ENCODE results near the gene FCMR. TPM values are rescaled to one million over a fixed set of nuclear protein-coding genes. Genes with fewer than 3 reads are reported as not detected.

FCMR gene
- total RNA-seq, 1 donor from 2014 or later: 14.1 TPM

- Mint-ChIP-seq H3K36me3 (ENCODE audit: low read depth) (peaks cover 14% of the 10 kb centered on the region), H3K4me3 (ENCODE audit: low read depth) (no peak overlapping the region), H3K27me3 (ENCODE audit: low read depth) (no peaks in the 10 kb centered on the region), H3K9me3 (no peaks in the 10 kb centered on the region), H3K27ac (no peak overlapping the region), H3K4me1 (ENCODE audit: low read depth) (peaks cover 32% of the 10 kb centered on the region)
- no peak for DNase-seq (ENCODE audit: low spot score)
- intact Hi-C loops (cut with micrococcal nuclease): no loop called here
Observed at GRCh38 chr1:206898915-206899431, 22.8 kb downstream of the FCMR start.

DNA sequence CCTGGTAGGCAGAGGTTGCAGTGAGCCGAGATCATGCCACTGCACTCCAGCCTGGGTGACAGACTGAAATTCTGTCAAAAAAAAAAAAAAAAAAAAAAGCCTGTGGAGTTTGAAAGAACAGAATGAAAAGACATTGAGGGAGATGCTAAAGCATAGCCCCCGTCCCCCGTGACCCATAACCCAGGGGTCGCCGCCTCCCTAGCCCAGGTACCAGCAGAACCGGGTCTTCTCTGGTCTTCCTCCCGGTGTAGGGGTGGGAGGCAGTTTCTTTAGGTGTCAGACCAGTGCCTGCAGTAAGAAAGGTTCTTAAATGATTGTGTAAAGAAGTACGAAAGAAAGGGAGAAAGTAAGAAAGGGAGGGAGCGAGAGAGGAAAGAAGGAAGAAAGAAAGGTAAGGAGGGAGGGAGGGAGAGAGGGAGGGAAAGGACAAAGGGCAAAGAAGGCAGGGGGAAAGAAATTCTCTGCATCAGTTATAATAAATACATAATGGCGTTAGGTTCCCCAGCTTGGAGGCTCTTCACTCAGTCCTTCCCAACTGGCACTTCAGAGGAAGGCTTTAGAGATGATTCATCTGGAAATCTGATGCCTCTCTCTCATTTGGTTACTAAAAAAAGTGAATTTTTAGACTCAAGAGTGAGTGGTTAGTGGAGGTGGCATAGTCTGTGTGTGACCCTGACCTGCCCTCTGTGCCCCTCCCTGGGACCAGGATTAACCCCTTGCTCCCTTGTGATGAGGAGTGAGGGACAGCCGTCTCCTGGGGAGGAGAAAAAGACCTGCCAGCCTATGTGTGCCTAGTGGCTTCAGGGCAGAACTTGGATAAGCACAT, 23.4 kb downstream of the FCMR start:
- Mint-ChIP-seq H3K27me3 (ENCODE audit: low read depth) (no peaks in the 10 kb centered on the region), H3K4me1 (ENCODE audit: low read depth) (peaks cover 35% of the 10 kb centered on the region), H3K27ac (no peak overlapping the region), H3K9me3 (no peaks in the 10 kb centered on the region), H3K4me3 (ENCODE audit: low read depth) (no peak overlapping the region), H3K36me3 (ENCODE audit: low read depth) (peaks cover 8% of the 10 kb centered on the region)
- intact Hi-C loops (cut with micrococcal nuclease): no loop called here
- DNase-seq (ENCODE audit: low spot score): no peak

- peaks cover 44% of the 10 kb centered on the region for H3K4me1 Mint-ChIP-seq (ENCODE audit: low read depth)
- no peaks in the 10 kb centered on the region for H3K27me3 Mint-ChIP-seq (ENCODE audit: low read depth)
- H3K4me3 Mint-ChIP-seq (ENCODE audit: low read depth): peak within 1 kb of the TSS; percentile 43
- no peaks in the 10 kb centered on the region for H3K36me3 Mint-ChIP-seq (ENCODE audit: low read depth)
- peak within 1 kb of the TSS; percentile 53 for H3K27ac Mint-ChIP-seq
- no peaks in the 10 kb centered on the region for H3K9me3 Mint-ChIP-seq
- no peak for DNase-seq (ENCODE audit: low spot score)
- intact Hi-C loops (cut with micrococcal nuclease): loop anchor here (2.0 kb wide), 2 partner anchors 14 to 26 kb away; no protein-coding TSS in a partner anchor
Observed at GRCh38 chr1:206897175-206897574, 24.6 kb downstream of the FCMR start, which contains the start of gene IL24. Gene IL24, plus strand, starts transcription at chr1:206897443. Its CDS starts 390 bp downstream, at chr1:206897833.

GRCh38 chr1:206896261-206896660, 25.5 kb downstream of the FCMR start:
- H3K27me3 Mint-ChIP-seq (ENCODE audit: low read depth): no peaks in the 10 kb centered on the region
- no peaks in the 10 kb centered on the region for H3K36me3 Mint-ChIP-seq (ENCODE audit: low read depth)
- DNase-seq (ENCODE audit: low spot score): no peak
- H3K4me1 Mint-ChIP-seq (ENCODE audit: low read depth): peaks cover 53% of the 10 kb centered on the region
- H3K4me3 Mint-ChIP-seq (ENCODE audit: low read depth): no peak overlapping the region
- H3K9me3 Mint-ChIP-seq: no peaks in the 10 kb centered on the region
- H3K27ac Mint-ChIP-seq: no peak overlapping the region
- intact Hi-C loops (cut with micrococcal nuclease): loop anchor here (2.0 kb wide), 2 partner anchors 15 to 27 kb away; no protein-coding TSS in a partner anchor

- intact Hi-C loops (cut with micrococcal nuclease): loop anchor here (2.0 kb wide), 2 partner anchors 15 to 27 kb away; no protein-coding TSS in a partner anchor
- no peaks in the 10 kb centered on the region for H3K9me3 Mint-ChIP-seq
- no peaks in the 10 kb centered on the region for H3K36me3 Mint-ChIP-seq (ENCODE audit: low read depth)
- DNase-seq (ENCODE audit: low spot score): no peak
- no peaks in the 10 kb centered on the region for H3K27me3 Mint-ChIP-seq (ENCODE audit: low read depth)
- no peak overlapping the region for H3K4me3 Mint-ChIP-seq (ENCODE audit: low read depth)
- H3K27ac Mint-ChIP-seq: no peak overlapping the region
- peaks cover 56% of the 10 kb centered on the region for H3K4me1 Mint-ChIP-seq (ENCODE audit: low read depth)
Observed at GRCh38 chr1:206895837-206896242, 25.9 kb downstream of the FCMR start.

- Mint-ChIP-seq H3K27ac (no peak overlapping the region), H3K9me3 (no peaks in the 10 kb centered on the region), H3K36me3 (ENCODE audit: low read depth) (no peaks in the 10 kb centered on the region), H3K4me1 (ENCODE audit: low read depth) (peaks cover 59% of the 10 kb centered on the region), H3K27me3 (ENCODE audit: low read depth) (no peaks in the 10 kb centered on the region), H3K4me3 (ENCODE audit: low read depth) (no peak overlapping the region)
- no peak for DNase-seq (ENCODE audit: low spot score)
- intact Hi-C loops (cut with micrococcal nuclease): no loop called here
Observed at GRCh38 chr1:206895325-206895724, 26.4 kb downstream of the FCMR start.

DNA sequence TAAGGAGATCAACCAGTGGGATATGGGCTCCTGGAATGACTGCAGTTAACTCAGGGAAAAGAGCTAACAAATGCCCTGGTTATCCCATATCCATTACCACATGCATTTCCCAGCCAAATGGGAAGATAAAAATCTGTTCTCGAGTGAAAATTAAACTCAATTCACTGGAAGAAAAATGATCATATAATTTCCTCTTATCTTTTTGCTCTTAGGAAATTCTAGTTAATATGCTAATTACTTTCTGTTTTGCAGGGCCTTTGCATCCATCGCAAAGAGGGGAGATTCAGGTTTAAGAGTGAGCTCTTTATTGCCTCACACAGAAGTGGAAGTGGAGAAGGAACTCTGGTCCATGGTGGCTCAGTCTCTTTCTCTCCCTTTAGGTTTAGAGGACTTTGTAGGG, 28.4 kb downstream of the FCMR start:
- H3K4me1 Mint-ChIP-seq (ENCODE audit: low read depth): peaks cover 70% of the 10 kb centered on the region
- intact Hi-C loops (cut with micrococcal nuclease): no loop called here

DNA sequence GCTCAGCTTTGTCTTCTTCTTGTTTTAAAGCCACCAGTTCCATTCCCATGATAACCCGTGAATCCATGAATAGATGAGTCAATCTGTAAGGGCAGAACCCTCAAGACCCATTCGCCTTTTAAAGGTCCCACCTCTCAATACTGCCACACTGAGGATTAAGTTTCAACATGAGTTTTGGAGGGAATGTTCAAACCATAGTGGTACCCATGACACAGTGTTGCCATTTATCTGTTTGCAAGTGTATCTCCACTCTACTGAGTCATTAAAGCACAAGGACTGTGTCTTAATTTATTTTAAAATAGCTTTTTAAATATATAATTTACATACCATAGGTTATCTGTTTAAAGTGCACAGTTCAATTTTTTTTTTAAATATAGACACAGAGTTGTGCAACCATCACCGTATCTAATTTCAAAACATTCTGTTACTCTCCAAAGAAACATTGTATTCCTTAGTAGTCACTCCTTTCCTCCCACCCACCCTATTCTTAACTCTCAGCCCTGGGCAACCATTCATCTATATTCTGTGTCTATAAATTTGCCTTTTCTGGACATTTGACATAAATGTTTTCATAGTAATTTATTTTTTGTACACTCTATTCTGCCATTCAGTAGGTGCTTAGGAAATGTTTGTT, 29.3 kb downstream of the FCMR start:
- Mint-ChIP-seq H3K27ac (no peak overlapping the region), H3K36me3 (ENCODE audit: low read depth) (peaks cover 6% of the 10 kb centered on the region), H3K27me3 (ENCODE audit: low read depth) (peaks cover under 1% of the 10 kb centered on the region), H3K4me3 (ENCODE audit: low read depth) (no peak overlapping the region), H3K9me3 (no peaks in the 10 kb centered on the region), H3K4me1 (ENCODE audit: low read depth) (peaks cover 72% of the 10 kb centered on the region)
- no peak for DNase-seq (ENCODE audit: low spot score)
- intact Hi-C loops (cut with micrococcal nuclease): no loop called here

More for the DNA sequence above, 28.4 kb downstream of the FCMR start:
- no peak for DNase-seq (ENCODE audit: low spot score)
- peaks cover 6% of the 10 kb centered on the region for H3K36me3 Mint-ChIP-seq (ENCODE audit: low read depth)
- H3K9me3 Mint-ChIP-seq: no peaks in the 10 kb centered on the region
- H3K4me3 Mint-ChIP-seq (ENCODE audit: low read depth): no peak overlapping the region
- H3K27ac Mint-ChIP-seq: peak overlapping the region; percentile 21
- H3K27me3 Mint-ChIP-seq (ENCODE audit: low read depth): no peaks in the 10 kb centered on the region

GRCh38 chr1:206891412-206891811, 30.3 kb downstream of the FCMR start:
- intact Hi-C loops (cut with micrococcal nuclease): no loop called here
- DNase-seq (ENCODE audit: low spot score): no peak
- H3K9me3 Mint-ChIP-seq: no peaks in the 10 kb centered on the region
- H3K27ac Mint-ChIP-seq: no peak overlapping the region
- peaks cover 8% of the 10 kb centered on the region for H3K27me3 Mint-ChIP-seq (ENCODE audit: low read depth)
- no peak overlapping the region for H3K4me3 Mint-ChIP-seq (ENCODE audit: low read depth)
- H3K36me3 Mint-ChIP-seq (ENCODE audit: low read depth): peaks cover 6% of the 10 kb centered on the region
- H3K4me1 Mint-ChIP-seq (ENCODE audit: low read depth): peaks cover 64% of the 10 kb centered on the region

GRCh38 chr1:206890125-206891060, 31.3 kb downstream of the FCMR start:
- H3K27ac Mint-ChIP-seq: peak overlapping the region; percentile 41
- H3K4me3 Mint-ChIP-seq (ENCODE audit: low read depth): no peak overlapping the region
- H3K9me3 Mint-ChIP-seq: no peaks in the 10 kb centered on the region
- DNase-seq (ENCODE audit: low spot score): no peak
- H3K36me3 Mint-ChIP-seq (ENCODE audit: low read depth): peaks cover 6% of the 10 kb centered on the region
- H3K27me3 Mint-ChIP-seq (ENCODE audit: low read depth): peaks cover 12% of the 10 kb centered on the region
- H3K4me1 Mint-ChIP-seq (ENCODE audit: low read depth): peaks cover 59% of the 10 kb centered on the region
- intact Hi-C loops (cut with micrococcal nuclease): no loop called here

DNA sequence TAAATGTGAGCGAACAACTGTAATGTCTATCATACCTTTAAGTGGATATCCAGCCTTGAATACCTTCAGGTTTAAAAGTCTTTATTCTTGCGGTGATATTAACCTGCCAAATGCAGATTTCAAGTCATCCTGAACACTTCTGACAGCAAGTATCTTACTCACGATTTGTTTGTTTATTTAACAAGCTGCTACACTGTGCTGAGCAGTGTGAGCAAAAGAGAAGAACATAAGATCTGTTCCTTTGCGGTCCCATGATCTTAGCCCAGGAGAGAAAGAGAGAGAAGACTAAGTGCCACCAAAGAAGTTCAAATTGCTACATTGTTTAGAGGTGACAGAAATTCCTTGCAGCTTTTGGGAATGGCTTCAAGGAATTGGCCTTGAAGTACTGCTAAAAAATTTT, 34.0 kb downstream of the FCMR start:
- Mint-ChIP-seq H3K27ac (no peak overlapping the region), H3K4me3 (ENCODE audit: low read depth) (no peak overlapping the region), H3K9me3 (no peaks in the 10 kb centered on the region), H3K36me3 (ENCODE audit: low read depth) (peaks cover 6% of the 10 kb centered on the region), H3K4me1 (ENCODE audit: low read depth) (peaks cover 43% of the 10 kb centered on the region), H3K27me3 (ENCODE audit: low read depth) (peaks cover 20% of the 10 kb centered on the region)
- intact Hi-C loops (cut with micrococcal nuclease): no loop called here
- DNase-seq (ENCODE audit: low spot score): no peak

DNA sequence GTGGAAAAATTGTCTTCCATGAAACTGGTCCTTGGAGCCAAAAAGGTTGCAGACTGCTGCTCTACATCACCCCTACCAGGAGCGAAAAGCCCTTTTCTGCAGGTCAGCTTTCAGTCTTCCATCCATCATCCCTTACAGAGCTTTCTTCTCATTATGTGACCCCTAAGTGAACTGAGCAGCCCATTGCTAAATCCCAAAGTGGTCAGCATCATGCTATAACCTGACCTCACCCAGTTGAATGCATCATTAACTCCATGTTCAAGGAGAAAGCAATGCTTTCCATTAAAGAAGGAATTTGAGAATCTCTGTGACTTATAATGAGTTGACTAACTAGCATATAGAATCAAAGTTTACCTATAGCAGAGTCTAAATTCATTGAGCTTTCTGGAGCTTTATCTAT, 34.9 kb downstream of the FCMR start:
- intact Hi-C loops (cut with micrococcal nuclease): no loop called here
- no peak overlapping the region for H3K27ac Mint-ChIP-seq

More for the DNA sequence above, 34.9 kb downstream of the FCMR start:
- no peak overlapping the region for H3K4me3 Mint-ChIP-seq (ENCODE audit: low read depth)
- peaks cover 22% of the 10 kb centered on the region for H3K27me3 Mint-ChIP-seq (ENCODE audit: low read depth)
- no peaks in the 10 kb centered on the region for H3K9me3 Mint-ChIP-seq
- H3K4me1 Mint-ChIP-seq (ENCODE audit: low read depth): peaks cover 38% of the 10 kb centered on the region
- H3K36me3 Mint-ChIP-seq (ENCODE audit: low read depth): peaks cover 6% of the 10 kb centered on the region
- DNase-seq (ENCODE audit: low spot score): no peak

Data from activated T-helper 2 cell treated with anti-CD3 and anti-CD28 coated beads, Interferon-gamma antibody, Interleukin-2, Interleukin-4, amounts not matched to agents 10 μg/mL and 5 μg/mL and 100 μg/mL, durations not matched to agents 14 hours and 24 hours and 36 hours (primary cell).